Measurements from ENCODE around the gene SAMD13. TPM values are rescaled to one million over a fixed set of nuclear protein-coding genes. Genes with fewer than 3 reads are reported as not detected.

The SAMD13 gene
- total RNA-seq, 1 donor from 2014 or later: 0.93 TPM

DNA sequence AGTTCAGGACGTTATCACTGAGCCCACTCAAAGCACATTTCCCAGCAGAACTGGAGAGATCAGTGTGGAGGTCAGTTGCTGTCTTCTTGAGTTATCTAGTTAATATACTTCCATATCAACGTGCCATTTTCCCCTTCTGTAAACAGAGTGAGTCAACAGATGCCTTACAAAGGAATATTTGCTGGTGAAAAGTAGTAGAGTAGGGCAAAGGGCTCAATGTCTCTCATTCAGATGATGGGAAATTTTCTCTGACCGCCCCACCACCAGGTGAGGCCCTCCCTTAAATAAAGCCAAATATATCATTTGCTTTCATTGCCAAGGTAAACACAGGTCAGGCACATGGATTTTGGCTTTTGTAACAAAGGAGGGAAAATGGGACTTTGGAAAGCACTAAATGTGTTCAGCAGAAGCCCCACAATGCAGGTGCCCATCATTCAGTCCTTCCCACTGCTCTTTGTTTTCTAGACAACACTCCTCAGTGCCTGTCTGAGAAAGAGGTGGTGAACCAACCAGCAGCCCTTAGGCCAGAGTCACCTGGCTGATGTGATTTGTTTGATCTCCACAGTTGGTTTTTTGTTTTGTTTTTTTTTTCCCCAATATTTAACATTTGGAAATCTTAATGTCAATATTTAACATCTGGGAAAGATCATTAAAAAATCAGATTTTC is 40.5 kb upstream of the SAMD13 start:
- H3K36me3 ChIP-seq (ENCODE audit: insufficient read depth, low read length): no peaks in the 10 kb centered on the region
- no peak overlapping the region for H2AFZ ChIP-seq (ENCODE audit: low read depth, low read length)
- H3K79me2 ChIP-seq (ENCODE audit: insufficient read depth, low read length): no peaks in the 10 kb centered on the region
- no peak overlapping the region for H3K9ac ChIP-seq (ENCODE audit: low read length)
- DNase-seq (ENCODE audit: low read depth) (no peak), FAIRE-seq (no peak)
- H3K36me3 Mint-ChIP-seq (ENCODE audit: low read depth, unreplicated experiment): peaks cover 2% of the 10 kb centered on the region
- peaks cover 4% of the 10 kb centered on the region for H3K4me1 Mint-ChIP-seq (ENCODE audit: low read depth, unreplicated experiment)
- no peaks in the 10 kb centered on the region for H3K9me3 ChIP-seq (ENCODE audit: insufficient read depth, low read depth, low read length)
- H3K4me1 ChIP-seq (ENCODE audit: insufficient read depth, low read length): no peaks in the 10 kb centered on the region
- no peak for TF ChIP-seq EZH2 (IDR thresholded peaks at IDR 0.05; ENCODE audit: insufficient read depth, low read length)
- TF ChIP-seq, protein P1, sequence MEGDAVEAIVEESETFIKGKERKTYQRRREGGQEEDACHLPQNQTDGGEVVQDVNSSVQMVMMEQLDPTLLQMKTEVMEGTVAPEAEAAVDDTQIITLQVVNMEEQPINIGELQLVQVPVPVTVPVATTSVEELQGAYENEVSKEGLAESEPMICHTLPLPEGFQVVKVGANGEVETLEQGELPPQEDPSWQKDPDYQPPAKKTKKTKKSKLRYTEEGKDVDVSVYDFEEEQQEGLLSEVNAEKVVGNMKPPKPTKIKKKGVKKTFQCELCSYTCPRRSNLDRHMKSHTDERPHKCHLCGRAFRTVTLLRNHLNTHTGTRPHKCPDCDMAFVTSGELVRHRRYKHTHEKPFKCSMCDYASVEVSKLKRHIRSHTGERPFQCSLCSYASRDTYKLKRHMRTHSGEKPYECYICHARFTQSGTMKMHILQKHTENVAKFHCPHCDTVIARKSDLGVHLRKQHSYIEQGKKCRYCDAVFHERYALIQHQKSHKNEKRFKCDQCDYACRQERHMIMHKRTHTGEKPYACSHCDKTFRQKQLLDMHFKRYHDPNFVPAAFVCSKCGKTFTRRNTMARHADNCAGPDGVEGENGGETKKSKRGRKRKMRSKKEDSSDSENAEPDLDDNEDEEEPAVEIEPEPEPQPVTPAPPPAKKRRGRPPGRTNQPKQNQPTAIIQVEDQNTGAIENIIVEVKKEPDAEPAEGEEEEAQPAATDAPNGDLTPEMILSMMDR (IDR thresholded peaks at IDR 0.05; ENCODE audit: insufficient read depth, low read depth, low read length): no peak
- H3K27me3 Mint-ChIP-seq (ENCODE audit: low read depth, unreplicated experiment): peaks cover 5% of the 10 kb centered on the region
- H3K9me3 Mint-ChIP-seq (ENCODE audit: unreplicated experiment): no peaks in the 10 kb centered on the region
- no peak overlapping the region for H3K4me2 ChIP-seq (ENCODE audit: low read length)
- H3K4me3 ChIP-seq (ENCODE audit: insufficient read depth, low read depth, low read length): no peak overlapping the region
- H3K4me3 Mint-ChIP-seq (ENCODE audit: unreplicated experiment): no peak overlapping the region
- no peak overlapping the region for H3K27ac Mint-ChIP-seq (ENCODE audit: unreplicated experiment)
- no peak overlapping the region for H3K27ac ChIP-seq (ENCODE audit: low read depth, low read length)
- H3K27me3 ChIP-seq (ENCODE audit: insufficient read depth, low read length): no peaks in the 10 kb centered on the region
- H4K20me1 ChIP-seq (ENCODE audit: insufficient read depth, low read length): no peaks in the 10 kb centered on the region

DNA sequence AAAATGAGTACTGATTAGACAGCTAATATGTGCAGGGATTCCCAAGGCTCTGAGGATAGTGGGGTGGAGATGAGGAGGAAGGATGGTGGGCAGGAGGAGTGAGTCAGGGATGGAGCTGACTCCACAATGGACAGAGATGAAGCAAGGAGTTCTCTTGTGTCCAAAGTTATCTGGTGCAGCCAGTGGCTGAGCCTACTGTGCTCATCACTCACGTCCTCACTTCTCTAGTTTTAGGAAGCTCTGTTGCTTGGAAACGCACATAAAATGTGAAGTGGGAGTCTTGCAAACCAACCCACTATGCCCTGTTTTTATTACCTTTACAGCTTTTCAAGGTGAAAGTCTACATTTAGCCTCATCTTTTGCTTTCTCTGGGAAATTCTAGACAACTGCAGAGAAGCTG is 36.5 kb upstream of the SAMD13 start:
- peaks cover 7% of the 10 kb centered on the region for H3K4me1 Mint-ChIP-seq (ENCODE audit: low read depth, unreplicated experiment)

DNA sequence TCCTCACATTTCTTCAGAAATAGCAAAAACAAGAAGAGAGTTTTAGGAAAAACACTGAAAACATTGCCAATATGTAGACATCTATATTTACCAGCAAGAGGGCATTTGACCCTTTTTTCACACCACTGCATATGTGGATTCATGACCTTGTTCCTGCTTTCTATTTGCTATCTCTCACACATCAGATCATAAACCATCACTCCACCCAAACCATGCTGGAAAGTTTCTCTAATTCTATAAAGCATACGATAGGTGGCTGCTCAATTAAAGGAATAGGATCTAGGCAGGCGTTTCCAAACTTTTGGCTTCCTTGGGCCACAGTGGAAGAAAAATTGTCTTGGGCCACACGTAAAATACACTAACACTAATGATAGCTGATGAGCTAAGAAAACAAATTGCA is 35.6 kb upstream of the SAMD13 start:
- no peak for FAIRE-seq
- Mint-ChIP-seq H3K4me1 (ENCODE audit: low read depth, unreplicated experiment) (peaks cover 8% of the 10 kb centered on the region), H3K27me3 (ENCODE audit: low read depth, unreplicated experiment) (peaks cover 3% of the 10 kb centered on the region)

More for the DNA sequence above, 36.5 kb upstream of the SAMD13 start:
- FAIRE-seq (no peak), DNase-seq (ENCODE audit: low read depth) (no peak)
- no peak for TF ChIP-seq EZH2 (IDR thresholded peaks at IDR 0.05; ENCODE audit: insufficient read depth, low read length)
- TF ChIP-seq, protein P1 (IDR thresholded peaks at IDR 0.05; ENCODE audit: insufficient read depth, low read depth, low read length): no peak
- Mint-ChIP-seq H3K4me3 (ENCODE audit: unreplicated experiment) (no peak overlapping the region), H3K9me3 (ENCODE audit: unreplicated experiment) (no peaks in the 10 kb centered on the region), H3K27me3 (ENCODE audit: low read depth, unreplicated experiment) (peaks cover 3% of the 10 kb centered on the region), H3K36me3 (ENCODE audit: low read depth, unreplicated experiment) (no peaks in the 10 kb centered on the region), H3K27ac (ENCODE audit: unreplicated experiment) (no peak overlapping the region)
- no peak overlapping the region for H3K9ac ChIP-seq (ENCODE audit: low read length)
- H4K20me1 ChIP-seq (ENCODE audit: insufficient read depth, low read length): no peaks in the 10 kb centered on the region
- no peaks in the 10 kb centered on the region for H3K4me1 ChIP-seq (ENCODE audit: insufficient read depth, low read length)
- no peak overlapping the region for H2AFZ ChIP-seq (ENCODE audit: low read depth, low read length)
- no peak overlapping the region for H3K27ac ChIP-seq (ENCODE audit: low read depth, low read length)
- H3K36me3 ChIP-seq (ENCODE audit: insufficient read depth, low read length): no peaks in the 10 kb centered on the region
- H3K27me3 ChIP-seq (ENCODE audit: insufficient read depth, low read length): no peaks in the 10 kb centered on the region
- H3K4me2 ChIP-seq (ENCODE audit: low read length): no peak overlapping the region
- H3K4me3 ChIP-seq (ENCODE audit: insufficient read depth, low read depth, low read length): no peak overlapping the region
- no peaks in the 10 kb centered on the region for H3K79me2 ChIP-seq (ENCODE audit: insufficient read depth, low read length)
- H3K9me3 ChIP-seq (ENCODE audit: insufficient read depth, low read depth, low read length): no peaks in the 10 kb centered on the region

More for the DNA sequence above, 35.6 kb upstream of the SAMD13 start:
- H3K4me3 Mint-ChIP-seq (ENCODE audit: unreplicated experiment): no peak overlapping the region
- no peak overlapping the region for H2AFZ ChIP-seq (ENCODE audit: low read depth, low read length)
- TF ChIP-seq, protein P1 (IDR thresholded peaks at IDR 0.05; ENCODE audit: insufficient read depth, low read depth, low read length): no peak
- TF ChIP-seq EZH2 (IDR thresholded peaks at IDR 0.05; ENCODE audit: insufficient read depth, low read length): no peak
- H3K4me3 ChIP-seq (ENCODE audit: insufficient read depth, low read depth, low read length): no peak overlapping the region
- no peaks in the 10 kb centered on the region for H3K9me3 Mint-ChIP-seq (ENCODE audit: unreplicated experiment)
- no peak overlapping the region for H3K27ac Mint-ChIP-seq (ENCODE audit: unreplicated experiment)
- no peaks in the 10 kb centered on the region for H4K20me1 ChIP-seq (ENCODE audit: insufficient read depth, low read length)
- no peaks in the 10 kb centered on the region for H3K27me3 ChIP-seq (ENCODE audit: insufficient read depth, low read length)
- DNase-seq (ENCODE audit: low read depth): no peak
- H3K9me3 ChIP-seq (ENCODE audit: insufficient read depth, low read depth, low read length): no peaks in the 10 kb centered on the region
- H3K36me3 Mint-ChIP-seq (ENCODE audit: low read depth, unreplicated experiment): no peaks in the 10 kb centered on the region
- H3K27ac ChIP-seq (ENCODE audit: low read depth, low read length): no peak overlapping the region
- H3K9ac ChIP-seq (ENCODE audit: low read length): no peak overlapping the region
- H3K79me2 ChIP-seq (ENCODE audit: insufficient read depth, low read length): no peaks in the 10 kb centered on the region
- H3K4me1 ChIP-seq (ENCODE audit: insufficient read depth, low read length): no peaks in the 10 kb centered on the region
- H3K36me3 ChIP-seq (ENCODE audit: insufficient read depth, low read length): no peaks in the 10 kb centered on the region
- no peak overlapping the region for H3K4me2 ChIP-seq (ENCODE audit: low read length)
